HG03064 (cell line): ENCODE measurements around the gene ATRIP.

Experiments
- ATAC-seq: cut with Tn5 transposase; IDR thresholded peaks from one replicate; pipeline ENCODE4 v1.9.1; 2021; ENCODE audit warnings: low read depth; ENCODE audit not compliant: unreplicated experiment

The ATRIP gene

DNA sequence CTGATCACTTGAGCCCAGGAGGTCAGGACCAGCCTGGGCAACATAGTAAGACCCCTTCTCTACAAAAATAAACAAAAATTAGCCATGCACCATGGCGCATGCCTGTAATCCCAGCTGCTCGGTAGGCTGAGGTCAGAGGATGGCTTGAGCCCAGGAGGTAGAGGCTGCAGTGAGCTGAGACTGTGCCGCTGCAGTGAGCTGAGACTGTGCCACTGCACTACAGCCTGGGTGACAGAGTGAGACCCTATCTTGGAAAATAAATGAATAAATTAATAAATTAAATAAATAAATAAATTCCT lies 46.6 kb downstream of the ATRIP start:
- no peak for ATAC-seq

DNA sequence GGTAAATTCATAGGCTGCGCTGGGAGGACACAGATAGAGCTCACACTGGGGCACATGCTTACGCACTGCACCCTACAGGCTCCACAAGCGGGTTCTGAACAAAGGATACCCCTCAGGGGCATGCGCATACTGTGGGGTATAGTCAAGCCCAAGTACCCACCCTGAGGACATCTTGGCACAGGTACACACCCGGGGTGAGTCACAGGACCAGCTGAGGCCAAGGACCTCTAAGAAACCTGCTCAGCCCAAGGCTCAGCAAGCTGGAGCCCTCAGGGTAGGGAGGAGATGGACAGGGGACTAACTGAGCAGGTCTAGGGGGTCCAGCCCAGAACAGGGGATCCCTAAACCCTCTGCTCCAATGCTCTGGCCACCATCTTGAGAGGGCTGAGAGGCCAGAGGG lies 54.1 kb downstream of the ATRIP start:
- ATAC-seq: no peak

DNA sequence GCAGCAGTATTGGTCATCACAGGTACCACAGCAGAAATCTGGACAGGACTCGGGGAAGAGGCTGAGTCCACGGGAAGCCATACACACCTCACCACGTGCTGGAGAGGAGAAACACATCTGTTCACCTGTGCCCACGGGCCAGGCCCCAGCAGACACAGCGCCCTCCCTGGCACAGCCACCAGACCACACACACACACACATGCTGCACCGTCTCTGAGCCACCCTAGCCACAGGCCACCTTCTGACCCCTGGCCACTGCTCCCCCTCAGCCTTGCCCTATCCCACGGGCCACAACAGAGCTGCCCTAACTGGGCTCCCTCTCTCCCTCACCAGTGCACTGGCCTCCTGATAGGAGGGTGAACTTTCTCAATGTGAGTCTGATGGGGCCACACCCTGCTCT lies 54.7 kb downstream of the ATRIP start:
- no peak for ATAC-seq

DNA sequence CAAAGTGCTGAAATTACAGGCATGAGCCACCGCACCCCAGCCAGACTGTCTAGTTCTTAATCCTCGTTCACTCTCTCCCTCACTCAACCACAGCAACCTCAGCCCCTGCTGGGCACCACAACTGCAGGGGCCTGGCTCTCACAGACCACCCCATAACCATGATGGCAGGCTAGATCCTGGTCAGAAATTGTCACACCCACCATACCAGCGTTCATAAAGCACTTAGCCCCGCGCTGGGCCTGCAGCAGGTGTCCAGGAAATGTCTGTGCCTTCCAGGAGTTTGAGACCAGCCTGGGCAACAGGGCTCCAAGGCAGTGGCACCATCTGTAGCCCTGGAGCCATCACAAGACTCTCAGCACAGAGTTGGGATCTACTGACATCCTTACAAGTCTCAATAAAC lies 55.6 kb downstream of the ATRIP start:
- ATAC-seq: no peak

DNA sequence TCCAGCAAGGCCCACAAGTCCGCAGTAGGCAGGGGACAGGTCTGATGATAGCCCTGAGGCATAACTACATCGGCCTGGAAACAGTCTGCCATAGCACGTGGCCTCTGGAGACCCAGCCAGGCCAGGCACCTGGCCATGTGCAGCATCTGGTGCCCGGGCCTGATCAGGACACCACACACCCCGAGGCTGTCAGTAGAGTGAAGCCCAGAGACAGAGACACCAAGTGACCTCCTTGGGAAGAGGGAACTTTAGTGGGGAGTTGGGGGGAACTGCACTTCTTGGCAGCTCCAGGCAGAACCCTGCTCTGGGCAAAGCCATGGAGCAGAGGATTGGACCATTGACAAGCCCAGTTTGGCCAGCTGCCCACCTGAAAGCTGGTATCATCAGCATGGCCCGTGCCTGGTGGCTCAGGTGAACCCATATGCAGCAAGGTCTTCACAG lies 56.2 kb downstream of the ATRIP start:
- ATAC-seq: no peak

DNA sequence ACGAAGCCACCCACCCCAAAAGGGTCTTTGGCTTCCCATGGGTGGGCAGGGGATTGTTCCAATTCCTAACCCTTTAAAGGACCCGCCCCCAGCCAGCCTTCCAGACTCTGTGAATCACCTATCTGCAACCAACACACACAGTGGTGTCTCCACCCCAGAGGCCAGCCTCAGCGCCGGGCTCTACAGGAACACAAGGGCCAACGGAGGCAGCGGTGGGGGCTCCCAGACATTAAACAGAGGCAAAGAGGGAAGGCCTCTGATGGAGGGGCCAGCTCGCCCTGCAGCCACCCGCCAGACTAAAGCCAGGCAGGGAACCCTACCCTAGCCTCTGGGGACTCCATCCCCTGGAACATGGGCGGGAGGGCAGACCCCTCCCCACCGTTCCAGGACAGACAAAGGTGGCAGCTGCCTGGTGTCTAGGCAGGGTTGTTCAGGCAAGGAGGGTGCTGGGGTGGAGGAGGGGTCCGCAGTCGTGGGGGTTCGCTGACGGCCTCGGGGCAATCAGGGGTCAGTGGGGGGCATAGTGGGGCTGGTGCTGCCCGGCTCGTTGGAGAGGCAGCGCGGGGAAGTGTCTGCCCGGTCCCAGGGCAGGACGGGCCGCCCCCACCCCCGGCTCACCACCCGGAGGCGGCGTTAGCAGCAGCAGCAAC lies 57.0 kb downstream of the ATRIP start:
- no peak for ATAC-seq

DNA sequence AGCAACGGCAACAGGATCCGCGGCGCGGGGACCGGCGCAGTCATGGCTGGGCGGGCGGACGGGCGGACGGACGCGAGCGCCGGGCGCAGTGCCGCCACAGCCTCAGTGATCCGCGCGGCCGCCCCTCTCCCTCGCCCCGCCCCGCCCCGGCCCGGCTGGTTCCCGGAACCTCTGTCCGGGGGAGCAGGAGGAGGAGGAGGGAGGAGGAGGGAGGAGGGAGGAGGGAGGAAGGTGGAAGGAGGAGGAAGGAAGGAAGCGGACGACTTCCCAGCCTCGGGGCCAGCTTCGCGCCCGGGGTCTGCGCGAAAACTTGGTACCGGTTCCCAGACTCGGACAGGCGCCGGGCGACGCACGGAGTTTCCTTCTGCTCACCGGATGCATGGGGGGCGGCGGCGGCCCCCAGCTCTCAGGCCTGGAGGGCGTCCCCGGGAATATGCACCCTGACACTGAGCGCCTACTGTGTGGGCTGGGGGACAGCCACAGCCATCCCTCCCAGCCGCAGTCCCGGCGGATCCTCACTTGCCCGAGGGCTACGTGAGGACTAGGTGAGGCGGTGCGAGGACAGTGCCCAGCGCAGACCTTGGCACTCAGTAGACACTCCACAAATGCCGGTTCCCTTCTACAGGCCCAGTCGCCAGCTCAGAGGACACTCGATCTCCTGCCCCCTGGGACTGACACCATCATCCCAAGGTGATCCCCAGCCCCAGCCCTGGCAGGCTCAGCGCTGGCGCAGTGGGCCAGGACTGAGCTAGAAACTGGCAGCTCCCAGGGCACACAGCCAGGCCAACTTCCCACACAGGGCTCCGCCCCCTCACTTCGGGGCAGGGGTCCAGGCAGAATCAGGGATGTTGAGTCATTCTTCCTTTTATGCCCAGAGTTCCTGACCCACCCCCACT lies 57.8 kb downstream of the ATRIP start, which contains the start of gene SHISA5:
TSS of gene SHISA5 (minus strand) at position 124 of the 896 bp plus-strand sequence. CDS start at position 44, 80 bp downstream.
- ATAC-seq: no peak

DNA sequence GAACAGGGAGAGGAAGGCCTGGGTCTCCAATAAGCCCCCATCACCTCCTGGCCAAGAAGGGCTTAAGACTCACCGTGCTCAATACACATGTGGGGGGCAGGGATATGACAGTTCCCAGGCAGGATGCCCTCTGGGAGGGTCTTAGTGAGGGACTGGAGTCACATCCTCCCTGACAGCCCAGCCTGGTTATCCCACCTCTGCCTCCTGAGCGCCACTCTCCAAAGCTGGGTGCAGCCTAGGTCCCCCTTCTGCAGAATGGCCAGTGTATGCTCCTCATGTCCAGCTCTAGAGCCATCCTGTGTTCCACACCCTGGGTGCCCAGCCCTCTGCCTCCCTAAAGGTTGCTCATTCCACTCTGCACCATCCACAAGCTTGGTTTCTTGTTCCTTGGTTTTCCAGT lies 58.6 kb downstream of the ATRIP start:
- ATAC-seq: no peak

GRCh38 chr3:48505968-48506504 lies 59.5 kb downstream of the ATRIP start:
- no peak for ATAC-seq

DNA sequence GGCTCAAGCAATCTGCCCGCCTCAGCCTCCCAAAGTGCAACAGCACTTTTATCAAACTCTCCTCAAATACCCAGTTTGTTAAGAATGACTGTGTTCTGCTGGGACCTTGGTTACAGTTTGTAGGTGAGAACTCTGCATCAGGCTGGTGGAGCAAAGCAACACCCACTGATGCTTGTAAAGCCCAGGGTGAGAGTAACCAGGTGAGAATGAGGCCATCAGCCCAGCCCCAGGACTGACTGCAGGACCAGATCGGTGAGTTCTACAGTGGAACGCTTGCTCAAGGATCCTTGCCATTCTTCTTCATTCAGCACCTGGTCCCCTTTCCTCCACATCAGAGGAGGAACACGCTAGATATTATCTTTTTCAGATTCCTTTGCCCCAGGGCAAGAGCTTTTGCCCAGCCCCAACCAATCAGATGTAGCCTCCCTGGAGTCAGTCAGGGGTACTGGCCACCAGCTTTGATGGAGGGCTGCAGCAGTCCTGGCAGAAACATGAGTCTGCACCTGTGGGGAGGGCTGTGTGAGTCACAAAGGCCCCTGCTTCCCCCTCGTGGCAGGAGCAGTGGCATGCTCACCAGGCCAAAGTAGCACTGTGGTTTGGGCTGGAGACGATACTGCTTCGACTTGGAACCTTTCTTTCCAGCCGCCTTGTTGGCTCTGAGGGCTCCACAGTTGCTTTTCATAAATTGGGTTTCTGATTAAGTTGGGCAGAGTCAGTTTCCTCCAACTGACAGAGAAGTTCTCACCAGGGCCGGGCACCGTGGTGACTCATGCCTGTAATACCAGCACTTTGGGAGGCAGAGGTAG lies 60.9 kb downstream of the ATRIP start:
- ATAC-seq: peak; percentile 70

- no peak for ATAC-seq
Observed at GRCh38 chr3:48511551-48511950, 65.0 kb downstream of the ATRIP start.

DNA sequence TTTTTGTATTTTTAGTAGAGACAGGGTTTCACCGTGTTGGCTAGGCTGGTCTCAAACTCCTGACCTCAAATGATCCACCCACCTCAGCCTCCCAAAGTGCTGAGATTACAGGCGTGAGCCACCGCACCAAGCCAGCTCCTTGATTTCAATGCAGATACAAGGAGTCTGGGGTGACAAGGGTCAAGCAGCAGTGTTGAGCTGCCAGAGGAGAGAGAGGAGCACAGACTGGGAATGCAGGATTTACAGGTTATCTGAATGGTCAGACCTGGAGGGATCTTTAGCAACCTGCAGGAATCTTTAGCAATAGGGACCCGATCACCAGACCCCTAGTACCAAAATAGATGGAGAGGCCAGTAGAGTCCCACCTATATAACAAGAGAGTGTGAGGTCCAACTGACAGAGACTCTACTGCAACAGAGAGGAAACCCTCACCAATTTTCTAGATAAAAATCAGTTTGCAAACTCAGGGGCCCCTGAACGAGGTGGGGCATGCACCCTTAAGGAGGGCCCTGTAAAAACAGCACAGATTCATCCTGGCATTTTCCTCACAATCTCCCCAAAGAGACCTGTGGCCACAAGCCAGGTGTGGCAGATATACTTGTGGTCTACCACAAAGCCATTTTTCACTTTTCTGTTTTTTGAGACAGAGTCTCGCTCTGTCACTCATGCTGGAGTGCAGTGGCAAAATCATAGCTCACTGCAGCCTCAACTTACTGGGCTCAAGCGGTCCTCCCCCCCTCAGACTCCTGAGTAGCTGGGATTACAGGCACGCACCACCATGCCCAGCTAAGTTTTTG lies 68.1 kb downstream of the ATRIP start:
- no peak for ATAC-seq
